HPDE6-E6E7 (cell line): ENCODE results near the gene RC3H2.
"Not testable (repeated sequence)": the region's sequence is repeated elsewhere in the genome, so short reads cannot be mapped to it uniquely, and the experiment has no call there.

Experiments
- DNase-seq: peaks from one replicate; pipeline ENCODE4 v3.0.0; 2011; ENCODE audit warnings: missing footprints; ENCODE audit errors: extremely low spot score

RC3H2 gene

DNA sequence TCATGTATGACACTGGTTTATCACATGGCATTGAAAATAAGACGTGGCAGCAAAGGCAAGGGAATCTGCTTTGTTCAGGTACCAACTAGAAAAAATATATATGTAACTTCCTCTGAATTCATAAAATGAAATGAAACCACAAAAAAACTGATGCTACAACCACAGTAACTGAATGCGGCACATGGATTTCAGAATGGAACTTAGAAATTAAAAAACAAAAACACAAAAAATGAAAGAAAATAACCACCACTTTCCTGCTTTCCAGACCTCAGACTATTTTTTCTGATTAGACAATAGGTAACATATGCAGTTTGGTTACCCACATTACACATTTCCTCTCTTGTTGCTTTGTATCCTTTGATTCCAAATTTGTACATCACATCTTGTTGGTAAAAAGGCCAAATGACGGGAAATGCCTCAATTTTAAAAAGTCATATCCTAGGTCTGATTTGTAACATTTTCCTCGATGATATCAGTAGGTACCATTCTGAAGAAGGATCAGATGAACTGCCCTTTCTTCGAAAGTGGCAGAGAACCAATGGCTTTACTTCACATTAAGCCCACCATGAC is 58.7 kb downstream of the RC3H2 start:
- DNase-seq, result no peak

DNA sequence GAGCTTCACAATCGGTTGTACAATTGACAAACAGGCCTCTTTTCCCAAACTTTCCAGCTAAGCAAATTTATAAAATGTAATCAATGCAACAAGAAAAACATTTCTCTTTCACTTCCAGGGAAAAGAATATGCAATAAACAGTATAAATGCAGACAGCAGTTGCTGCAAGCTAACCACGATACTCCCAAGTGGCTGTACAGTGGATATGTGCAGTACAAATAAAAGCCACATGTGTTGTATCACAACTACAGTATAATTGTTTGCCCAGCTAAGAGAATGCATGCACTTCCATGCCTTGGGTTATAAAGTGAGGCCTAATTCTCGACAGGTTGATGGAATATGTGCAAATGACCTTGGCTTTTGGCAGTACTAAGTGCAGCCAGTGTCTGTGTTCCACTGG is 60.0 kb downstream of the RC3H2 start:
- no peak for DNase-seq

DNA sequence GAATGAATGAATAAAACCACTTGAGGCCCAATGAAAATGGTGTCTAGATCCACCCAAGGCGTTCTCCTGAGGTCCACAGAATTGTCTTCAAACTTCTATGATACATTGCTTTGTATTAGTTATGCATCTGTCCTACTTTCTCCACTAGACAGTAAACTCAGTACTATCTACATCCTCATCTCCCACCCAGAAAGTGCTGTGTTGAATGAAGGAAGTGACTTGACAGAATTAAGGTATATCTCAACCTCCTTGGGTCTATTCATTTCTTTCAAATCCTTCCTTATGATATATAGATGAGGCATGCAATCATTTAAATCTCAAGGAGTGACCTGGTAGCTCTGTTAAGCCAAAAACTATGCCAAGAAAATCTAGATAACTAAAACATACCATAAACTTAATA is 61.0 kb downstream of the RC3H2 start:
- DNase-seq, result no peak

DNA sequence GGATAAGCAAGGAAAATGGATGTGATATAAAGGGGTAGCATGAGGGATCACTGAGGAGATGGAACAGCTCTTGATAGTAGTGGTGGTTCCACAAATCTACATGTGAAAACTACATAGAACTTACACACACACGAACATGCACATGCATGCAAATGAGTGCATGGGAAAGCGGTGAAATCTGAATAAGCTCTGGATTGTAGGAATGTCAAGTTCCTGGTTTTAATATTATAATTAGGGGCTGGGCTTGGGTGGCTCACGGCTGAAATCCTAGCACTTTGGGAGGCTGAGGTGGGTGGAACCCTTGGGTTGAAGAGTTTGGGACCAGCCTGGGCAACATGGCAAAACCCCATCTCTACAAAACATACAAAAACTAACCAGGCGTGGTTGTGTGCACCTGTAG is 63.7 kb downstream of the RC3H2 start:
- DNase-seq, result no peak

DNA sequence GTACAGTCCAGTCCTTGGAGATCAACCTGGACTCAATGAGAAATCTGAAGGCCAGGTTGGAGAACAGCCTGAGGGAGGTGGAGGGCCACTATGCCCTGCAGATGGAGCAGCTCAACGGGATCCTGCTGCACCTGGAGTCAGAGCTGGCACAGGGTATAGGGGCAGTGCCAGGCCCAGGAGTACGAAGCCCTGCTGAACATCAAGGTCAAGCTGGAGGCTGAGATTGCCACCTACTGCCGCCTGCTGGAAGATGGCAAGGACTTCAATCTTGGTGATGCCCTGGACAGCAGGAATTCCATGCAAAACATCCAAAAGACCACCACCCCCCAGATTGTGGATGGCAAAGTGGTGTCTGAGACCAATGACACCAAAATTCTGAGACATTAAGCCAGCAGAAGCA is 66.7 kb downstream of the RC3H2 start:
- not testable (repeated sequence) for DNase-seq

DNA sequence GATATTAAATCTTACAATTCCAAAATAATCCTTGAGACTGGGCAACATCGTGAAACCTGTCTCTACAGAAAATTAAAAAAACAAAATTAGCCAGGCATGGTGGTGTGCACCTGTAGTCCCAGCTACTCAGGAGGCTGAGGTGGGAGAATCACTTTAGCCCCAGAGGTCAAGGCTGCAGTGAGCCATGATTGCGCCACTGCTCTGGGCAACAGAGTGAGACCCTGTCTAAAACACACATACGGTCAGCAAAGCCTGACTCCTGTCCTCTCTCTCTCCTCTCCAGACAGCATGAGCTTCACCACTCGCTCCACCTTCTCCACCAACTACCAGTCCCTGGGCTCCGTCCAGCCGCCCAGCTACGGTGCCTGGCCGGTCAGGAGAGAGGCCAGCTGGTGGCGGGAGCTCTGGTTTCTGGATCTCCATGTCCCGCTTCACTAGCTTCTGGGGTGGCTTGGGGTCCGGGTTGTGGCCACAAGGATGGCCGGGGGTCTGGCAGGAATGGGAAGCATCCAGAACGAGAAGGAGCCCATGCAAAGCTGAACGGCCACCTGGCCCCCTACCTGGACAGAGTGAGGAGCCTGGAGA is 67.8 kb downstream of the RC3H2 start:
- DNase-seq, result no peak

DNA sequence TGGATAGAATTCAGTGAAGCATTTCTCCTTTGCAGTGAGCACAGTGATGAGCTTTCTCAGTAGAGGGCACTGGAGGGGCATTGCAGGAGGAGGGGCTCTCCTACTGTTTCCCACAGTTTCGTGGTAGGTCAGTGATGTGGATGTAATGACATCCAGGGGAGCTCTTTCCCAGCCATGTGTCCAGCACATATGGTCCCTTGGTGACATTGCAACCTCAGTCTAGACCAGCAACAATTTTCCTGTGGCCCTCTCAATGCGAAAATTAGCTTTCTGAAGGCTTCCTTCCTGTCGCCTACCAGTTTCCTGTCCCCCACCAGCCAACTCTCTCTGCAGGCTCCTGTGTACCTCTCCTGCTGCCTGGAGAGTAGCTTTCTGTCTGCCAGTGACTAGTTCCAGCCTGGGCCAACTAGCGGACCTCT is 69.8 kb downstream of the RC3H2 start:
- no peak for DNase-seq

DNA sequence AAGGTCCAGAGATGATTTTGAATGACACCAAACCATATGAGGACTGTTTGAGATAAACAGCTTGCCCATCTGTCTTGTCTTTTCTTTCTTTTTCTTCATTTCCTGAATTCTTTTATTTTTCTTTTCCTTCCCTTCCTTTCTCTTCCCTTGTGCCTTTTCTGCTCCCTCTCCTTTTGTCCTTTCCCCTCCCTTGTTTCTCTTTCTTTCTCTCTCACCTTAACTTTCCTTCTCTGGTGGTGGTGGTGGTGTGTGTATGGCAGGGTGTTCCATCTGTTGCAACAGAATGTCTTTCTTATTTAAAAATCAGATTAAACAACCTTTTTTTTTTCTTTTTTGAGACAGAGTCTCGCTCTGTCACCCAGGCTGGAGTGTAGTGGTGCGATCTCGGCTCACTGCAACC is 73.0 kb downstream of the RC3H2 start:
- DNase-seq, result no peak

DNA sequence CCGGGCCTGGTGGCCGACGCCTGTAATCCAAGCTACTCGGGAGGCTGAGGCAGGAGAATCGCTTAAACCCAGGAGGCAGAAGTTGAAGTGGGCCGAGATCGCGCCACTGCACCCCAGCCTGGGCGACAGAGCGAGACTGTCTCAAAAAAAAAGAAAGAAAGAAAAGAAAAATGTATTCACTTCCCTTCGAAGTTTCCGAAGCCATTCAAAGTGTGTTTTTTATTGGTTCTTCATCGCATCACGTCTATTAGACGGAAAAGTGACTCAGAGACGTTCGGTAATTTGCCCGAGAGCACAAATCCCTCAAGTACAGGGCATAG is 76.2 kb downstream of the RC3H2 start:
- not testable (repeated sequence) for DNase-seq

DNA sequence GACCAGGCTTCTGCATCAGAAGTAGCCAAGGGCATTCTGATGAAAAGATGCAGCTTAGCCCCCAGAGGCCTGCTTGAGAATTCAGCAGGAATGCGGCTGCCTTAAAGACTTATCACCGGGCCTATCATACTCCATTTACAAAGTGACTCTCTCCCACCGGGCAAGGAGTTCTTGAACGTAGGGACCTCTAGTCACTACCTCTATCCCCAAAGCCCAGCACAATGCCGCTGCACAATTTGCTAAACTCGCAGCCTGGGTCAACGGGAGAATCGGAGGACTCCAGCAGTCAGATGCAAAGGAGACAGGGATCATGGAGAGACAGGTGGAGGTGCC is 77.4 kb downstream of the RC3H2 start:
- DNase-seq, result no peak

DNA sequence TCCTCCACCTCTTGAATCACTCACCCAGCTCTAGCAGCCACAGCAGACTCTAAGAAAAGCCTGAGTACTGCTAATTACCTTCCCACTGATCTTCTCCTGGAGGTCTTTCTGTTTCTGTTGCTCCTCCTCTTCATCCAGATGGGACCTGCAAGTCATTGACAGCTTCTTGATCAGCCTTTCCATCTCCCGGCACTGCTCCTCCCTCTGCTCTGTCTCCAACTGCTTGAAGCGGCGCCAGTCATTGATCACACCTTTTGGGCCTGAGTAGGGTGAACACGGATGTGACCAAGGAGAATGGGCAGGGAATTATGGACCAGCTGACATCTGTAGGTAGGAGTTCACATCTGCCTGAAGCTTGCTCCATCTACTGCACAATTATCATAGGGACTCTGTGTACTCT is 82.2 kb downstream of the RC3H2 start:
- DNase-seq, result no peak

DNA sequence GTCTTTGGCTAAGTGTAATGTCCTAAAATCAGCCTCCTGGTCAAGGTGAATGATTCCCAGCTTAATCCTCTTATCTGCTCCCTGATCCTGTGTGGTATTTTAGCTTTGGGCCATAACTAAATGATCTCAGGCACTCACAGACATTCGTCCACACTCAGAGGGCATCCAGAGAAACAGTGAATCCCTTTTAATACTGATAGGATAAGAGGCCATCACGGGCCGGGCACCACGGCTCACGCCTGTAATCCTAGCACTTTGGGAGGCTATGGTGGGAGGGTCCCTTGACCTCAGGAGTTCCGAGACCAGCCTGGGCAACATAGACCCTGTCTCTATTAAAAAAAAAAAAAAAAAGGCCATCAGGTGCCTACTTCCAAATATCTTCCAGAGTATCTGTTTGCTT is 83.1 kb downstream of the RC3H2 start:
- no peak for DNase-seq

DNA sequence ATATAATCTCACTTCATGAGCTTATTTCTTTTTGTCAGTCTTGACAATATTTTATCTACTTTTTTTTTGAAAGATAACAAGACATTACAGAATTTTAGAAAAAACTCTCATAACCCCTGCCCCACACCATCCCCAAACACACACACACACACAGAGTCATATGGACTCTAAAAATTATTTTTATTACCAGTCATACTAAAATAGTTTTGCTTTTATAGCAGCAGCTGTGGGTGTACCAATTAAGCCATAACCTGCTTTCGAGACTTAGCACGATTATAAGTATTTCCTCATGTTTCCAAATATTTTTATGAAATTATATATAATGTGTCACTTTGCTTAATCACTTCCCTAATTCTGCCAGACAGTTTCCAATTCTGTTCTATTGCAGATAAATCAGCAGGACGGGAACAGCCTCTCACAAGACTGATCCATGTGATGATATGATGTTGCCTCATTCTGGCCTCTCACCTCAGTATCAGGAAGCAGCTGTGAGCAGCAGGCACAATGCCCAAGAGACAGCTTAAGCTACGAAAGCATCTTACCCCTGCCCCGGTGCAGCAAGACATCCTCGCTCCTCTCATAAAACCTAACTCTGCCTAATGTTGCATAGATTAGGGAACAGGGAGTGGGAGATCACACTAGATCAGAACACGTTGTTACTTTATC is 83.7 kb downstream of the RC3H2 start:
- no peak for DNase-seq

DNA sequence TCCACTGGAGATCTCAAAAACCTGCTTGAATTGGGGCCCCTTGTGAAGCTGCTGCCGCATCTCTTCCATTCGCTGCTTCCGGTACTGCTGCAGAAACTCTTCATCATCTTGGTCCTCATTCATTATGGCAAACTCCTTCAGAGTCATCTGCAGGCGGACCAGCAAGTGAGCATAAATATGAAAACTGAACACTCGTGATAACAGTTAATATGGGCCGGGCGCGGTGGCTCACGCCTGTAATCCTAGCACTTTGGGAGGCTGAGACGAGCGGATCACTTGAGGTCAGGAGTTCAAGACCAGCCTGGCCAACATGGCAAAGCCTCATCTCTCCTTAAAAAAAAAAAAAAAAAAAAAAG is 84.7 kb downstream of the RC3H2 start:
- no peak for DNase-seq

DNA sequence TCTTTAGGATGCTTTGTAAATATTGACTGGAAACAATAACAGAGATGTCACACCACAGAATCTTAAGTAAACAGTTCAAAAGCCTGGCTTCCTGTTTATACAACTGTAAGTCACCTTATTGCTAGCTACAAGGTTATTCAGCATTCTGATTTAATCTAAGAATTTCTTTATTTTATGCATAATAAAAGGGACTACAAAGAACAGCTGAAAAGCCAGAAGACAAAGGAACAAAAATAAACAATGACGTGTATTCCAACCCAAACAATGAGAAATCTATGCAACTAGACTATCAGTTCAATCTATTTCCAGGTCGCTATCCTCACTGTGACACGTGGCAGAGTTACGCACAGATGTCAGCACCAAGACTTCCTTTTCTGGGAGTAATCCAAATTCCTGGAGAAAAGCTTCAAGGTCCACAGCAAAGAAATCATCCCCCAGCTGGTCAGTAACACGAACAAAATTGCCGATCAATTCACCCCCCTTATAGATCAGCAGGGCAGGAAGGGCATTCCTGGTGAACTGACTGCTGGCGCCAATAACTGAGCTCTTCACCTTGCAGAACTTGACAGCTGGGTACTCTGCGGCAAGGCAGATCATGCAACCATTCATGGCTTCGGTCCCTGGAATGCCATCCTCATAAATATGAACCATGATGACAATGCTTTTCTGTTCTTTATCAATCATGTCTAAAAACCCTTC is 85.2 kb downstream of the RC3H2 start:
- no peak for DNase-seq

DNA sequence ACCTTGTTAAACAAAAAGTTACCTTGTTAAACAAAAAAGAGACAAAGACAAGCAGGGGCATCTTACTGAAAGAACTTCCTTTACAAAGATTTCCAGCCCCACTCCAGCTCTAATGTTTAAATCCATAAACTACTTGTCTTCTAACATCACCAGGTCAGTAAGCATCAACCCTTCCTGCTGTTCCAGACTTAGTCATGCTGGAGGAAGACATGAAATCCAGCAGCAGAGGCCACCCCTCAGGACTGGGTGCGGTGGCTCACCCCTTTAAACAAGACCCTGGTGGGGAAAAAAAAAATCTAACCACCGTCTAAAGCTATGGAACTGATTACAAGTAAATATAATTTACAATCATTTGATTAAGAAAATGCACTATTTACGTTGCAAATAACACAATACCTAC is 85.8 kb downstream of the RC3H2 start:
- no peak for DNase-seq

DNA sequence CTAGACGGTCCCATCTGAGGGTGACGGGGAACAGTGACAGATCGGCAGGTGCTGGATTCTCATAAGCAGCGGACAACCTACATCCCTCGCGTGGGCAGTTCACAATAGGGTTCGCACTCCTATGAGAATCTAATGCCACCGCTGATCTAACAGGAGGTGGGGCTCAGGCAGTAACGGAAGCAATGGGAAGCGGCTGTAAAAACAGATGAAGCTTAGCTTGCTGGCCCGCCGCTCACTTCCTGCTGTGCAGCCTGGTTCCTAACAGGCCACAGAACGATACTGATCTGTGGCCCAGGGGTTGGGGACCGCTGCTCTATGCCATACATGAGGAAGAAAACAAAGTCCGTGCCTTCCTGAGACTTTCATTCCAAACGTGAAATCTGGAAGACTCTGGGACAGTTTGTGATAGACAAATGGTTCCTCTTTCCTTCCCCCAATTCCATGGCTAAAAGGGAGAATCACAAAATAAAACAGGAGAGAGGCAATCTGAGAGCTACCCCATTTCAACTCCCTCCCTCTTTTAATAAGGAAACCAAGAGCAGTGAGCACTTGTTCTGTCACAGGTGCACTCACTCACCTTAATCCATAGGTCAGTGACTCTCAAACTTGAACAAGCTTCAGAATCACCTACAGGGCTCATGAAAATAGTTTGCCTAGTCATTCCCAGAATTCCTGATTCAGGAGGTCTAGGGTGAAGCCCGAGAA is 88.8 kb downstream of the RC3H2 start:
- DNase-seq, result no peak

DNA sequence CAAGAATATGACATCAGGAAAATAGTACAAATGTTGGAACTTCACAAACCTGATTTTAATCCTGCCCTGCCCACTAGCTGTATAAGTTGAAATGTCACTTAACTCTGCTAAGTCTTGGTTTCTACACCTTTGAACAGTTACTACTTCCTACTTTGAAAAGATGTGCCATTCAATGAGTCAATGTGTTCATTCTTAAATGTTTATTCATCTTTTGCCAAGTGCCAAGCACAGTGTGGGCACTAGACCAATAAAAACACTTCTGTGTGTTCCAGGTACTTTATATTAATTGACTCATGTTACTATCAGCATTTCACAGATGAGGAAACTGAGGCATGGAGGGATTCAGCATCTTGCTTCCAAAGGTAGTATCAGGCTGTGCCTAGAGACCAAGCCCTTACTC is 89.6 kb downstream of the RC3H2 start:
- DNase-seq, result no peak

DNA sequence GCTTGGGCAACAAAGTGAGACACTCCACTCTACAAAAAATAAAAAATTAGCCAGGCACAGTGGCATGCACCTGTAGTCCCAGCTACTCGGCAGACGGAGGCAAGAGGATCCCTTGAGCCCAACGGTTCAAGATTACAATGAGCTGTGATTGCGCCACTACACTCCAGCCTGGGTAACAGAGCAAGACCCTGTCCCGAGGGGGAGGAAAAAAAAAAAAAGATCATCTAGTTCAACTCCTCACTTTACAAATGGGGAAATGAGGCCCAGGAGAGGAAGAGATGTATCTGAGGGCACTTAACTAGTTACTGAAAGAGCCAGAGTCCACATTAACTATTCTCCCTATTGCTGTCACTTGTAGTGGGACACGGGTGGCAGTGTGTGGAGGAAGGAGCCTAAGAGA is 90.6 kb downstream of the RC3H2 start:
- DNase-seq, result no peak

DNA sequence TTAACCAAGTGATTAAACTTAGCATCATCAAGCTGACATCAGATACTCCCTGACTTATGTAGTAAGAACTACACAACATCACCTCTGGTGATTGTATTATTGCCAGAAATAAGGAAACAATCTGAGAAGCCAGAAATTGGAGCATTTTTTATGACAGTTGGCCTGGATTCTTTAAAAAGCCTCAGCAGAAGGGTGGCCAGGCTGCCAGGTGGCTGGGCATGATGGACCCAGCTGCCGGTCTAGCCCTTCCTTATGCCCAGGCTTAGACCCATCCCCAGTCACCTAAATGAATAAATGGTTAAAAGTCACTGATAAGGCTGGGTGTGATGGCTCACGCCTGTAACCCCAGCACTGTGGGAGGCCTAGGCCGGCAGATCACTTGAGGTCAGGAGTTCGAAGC is 92.4 kb downstream of the RC3H2 start:
- no peak for DNase-seq

DNA sequence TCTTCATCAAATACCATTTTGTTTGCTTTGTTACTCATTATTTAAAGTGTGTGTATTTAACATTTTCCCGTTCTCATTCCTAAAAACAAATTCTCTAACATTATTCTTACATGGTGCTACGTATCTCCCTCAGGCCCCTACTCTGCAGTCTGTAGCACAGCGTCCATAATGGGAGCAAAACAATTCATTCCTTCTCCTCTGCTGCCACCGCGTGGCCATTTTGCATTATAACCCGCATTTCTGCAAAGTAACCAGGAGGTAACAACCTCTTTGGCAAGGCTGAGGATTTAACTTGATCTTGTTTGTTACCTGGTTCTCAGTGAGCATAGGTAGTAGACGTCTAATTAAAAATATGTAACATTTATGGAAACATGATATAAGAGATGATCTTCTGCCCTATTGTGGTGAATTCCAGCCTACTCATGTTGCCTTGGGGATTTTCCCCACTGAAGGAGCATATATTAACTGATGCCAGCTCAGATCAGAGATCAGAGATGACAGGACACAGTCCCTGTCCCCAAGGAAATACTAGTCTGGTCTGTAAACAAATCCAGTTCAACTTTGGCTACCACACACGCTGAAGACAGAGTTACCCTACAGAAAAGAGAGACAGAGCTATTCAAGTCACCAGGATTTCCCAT is 94.7 kb downstream of the RC3H2 start:
- peak; percentile 59 for DNase-seq

DNA sequence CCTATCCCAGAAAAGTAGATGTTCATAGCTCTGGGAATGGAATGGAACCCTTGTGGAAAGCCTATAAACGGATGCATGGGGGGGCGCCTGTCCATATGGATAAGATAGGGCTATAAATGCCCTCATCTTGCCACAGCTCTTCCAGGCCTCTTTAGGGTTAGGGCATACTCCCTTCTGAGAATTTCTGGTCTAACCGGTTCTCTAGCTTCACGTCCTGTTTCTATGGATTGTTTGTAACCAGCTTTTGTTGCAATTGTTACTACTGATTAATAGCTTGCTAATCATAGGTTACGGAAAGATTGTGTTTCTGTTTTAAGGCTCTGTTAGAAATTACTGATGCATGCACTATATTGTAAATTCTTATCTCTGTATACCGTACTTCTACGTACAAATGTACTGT is 95.9 kb downstream of the RC3H2 start:
- DNase-seq, result not testable (repeated sequence)
